Measurements from ENCODE around the gene NAV3. TPM values are rescaled to one million over a fixed set of nuclear protein-coding genes. Genes with fewer than 3 reads are reported as not detected.

The NAV3 gene
- total and polyA plus RNA-seq, 9 of the 15 experiments (the other 6 are each of a cell fraction or from before 2014, with no cell fraction given), result 0.04 TPM; not detected in 8

DNA sequence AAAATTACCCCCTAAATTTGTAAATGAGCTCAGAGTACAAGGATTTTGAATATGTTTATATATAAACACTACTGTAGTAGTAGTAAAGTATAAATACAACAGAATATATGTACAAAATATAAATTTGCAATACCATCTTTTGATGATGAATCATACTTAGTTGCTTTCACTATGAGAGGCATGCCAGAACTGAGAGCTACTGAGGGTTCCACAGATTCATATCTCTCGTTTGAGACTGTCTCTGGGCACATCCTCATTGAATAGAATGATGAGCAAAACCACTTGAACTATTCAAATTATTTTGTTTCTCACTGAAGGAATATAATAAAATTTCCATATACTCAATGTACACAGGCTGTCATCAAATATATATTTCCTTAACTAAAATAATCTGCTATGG is 417.6 kb downstream of the NAV3 start (continued):
- TF ChIP-seq, protein P1, sequence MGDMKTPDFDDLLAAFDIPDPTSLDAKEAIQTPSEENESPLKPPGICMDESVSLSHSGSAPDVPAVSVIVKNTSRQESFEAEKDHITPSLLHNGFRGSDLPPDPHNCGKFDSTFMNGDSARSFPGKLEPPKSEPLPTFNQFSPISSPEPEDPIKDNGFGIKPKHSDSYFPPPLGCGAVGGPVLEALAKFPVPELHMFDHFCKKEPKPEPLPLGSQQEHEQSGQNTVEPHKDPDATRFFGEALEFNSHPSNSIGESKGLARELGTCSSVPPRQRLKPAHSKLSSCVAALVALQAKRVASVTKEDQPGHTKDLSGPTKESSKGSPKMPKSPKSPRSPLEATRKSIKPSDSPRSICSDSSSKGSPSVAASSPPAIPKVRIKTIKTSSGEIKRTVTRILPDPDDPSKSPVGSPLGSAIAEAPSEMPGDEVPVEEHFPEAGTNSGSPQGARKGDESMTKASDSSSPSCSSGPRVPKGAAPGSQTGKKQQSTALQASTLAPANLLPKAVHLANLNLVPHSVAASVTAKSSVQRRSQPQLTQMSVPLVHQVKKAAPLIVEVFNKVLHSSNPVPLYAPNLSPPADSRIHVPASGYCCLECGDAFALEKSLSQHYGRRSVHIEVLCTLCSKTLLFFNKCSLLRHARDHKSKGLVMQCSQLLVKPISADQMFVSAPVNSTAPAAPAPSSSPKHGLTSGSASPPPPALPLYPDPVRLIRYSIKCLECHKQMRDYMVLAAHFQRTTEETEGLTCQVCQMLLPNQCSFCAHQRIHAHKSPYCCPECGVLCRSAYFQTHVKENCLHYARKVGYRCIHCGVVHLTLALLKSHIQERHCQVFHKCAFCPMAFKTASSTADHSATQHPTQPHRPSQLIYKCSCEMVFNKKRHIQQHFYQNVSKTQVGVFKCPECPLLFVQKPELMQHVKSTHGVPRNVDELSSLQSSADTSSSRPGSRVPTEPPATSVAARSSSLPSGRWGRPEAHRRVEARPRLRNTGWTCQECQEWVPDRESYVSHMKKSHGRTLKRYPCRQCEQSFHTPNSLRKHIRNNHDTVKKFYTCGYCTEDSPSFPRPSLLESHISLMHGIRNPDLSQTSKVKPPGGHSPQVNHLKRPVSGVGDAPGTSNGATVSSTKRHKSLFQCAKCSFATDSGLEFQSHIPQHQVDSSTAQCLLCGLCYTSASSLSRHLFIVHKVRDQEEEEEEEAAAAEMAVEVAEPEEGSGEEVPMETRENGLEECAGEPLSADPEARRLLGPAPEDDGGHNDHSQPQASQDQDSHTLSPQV (IDR thresholded peaks at IDR 0.05), result no peak
- TF ChIP-seq, protein P2, sequence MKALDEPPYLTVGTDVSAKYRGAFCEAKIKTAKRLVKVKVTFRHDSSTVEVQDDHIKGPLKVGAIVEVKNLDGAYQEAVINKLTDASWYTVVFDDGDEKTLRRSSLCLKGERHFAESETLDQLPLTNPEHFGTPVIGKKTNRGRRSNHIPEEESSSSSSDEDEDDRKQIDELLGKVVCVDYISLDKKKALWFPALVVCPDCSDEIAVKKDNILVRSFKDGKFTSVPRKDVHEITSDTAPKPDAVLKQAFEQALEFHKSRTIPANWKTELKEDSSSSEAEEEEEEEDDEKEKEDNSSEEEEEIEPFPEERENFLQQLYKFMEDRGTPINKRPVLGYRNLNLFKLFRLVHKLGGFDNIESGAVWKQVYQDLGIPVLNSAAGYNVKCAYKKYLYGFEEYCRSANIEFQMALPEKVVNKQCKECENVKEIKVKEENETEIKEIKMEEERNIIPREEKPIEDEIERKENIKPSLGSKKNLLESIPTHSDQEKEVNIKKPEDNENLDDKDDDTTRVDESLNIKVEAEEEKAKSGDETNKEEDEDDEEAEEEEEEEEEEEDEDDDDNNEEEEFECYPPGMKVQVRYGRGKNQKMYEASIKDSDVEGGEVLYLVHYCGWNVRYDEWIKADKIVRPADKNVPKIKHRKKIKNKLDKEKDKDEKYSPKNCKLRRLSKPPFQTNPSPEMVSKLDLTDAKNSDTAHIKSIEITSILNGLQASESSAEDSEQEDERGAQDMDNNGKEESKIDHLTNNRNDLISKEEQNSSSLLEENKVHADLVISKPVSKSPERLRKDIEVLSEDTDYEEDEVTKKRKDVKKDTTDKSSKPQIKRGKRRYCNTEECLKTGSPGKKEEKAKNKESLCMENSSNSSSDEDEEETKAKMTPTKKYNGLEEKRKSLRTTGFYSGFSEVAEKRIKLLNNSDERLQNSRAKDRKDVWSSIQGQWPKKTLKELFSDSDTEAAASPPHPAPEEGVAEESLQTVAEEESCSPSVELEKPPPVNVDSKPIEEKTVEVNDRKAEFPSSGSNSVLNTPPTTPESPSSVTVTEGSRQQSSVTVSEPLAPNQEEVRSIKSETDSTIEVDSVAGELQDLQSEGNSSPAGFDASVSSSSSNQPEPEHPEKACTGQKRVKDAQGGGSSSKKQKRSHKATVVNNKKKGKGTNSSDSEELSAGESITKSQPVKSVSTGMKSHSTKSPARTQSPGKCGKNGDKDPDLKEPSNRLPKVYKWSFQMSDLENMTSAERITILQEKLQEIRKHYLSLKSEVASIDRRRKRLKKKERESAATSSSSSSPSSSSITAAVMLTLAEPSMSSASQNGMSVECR (CRISPR knock-in tag; IDR thresholded peaks at IDR 0.05), result no peak
- no peak for TF ChIP-seq DIDO1 (tag; IDR thresholded peaks at IDR 0.05; ENCODE audit: low read depth)
- TF ChIP-seq SLC30A9 (CRISPR knock-in tag; IDR thresholded peaks at IDR 0.05), result no peak
- TF ChIP-seq ZNF57 (CRISPR knock-in tag; IDR thresholded peaks at IDR 0.05), result no peak
- no peak for TF ChIP-seq ZNF165 (CRISPR knock-in tag; IDR thresholded peaks at IDR 0.05; ENCODE audit: borderline replicate concordance)
- TF ChIP-seq PTTG1 (tag; IDR thresholded peaks at IDR 0.05; ENCODE audit: low read depth), result no peak
